OCI-LY7 (cell line): Measurements from ENCODE around the gene CLIC4. TPM values are rescaled to one million over a fixed set of nuclear protein-coding genes. Genes with fewer than 3 reads are reported as not detected.

ENCODE experiments used
- BruUV-seq: library from RNA; stranded (reverse); fragments of 400-500 nt; replicated peaks from 2 replicates; lab custom pipeline; 2021; lab: Mats Ljungman, UMichigan
- CTCF ChIA-PET: fragments of 300-600 bp; sonication (Branson Sonifier 250); formaldehyde crosslinking; loops from one replicate; lab custom pipeline; 2022; ENCODE audit warnings: antibody characterized with exemption; ENCODE audit not compliant: unreplicated experiment; lab: Charles Lee
- POLR2A ChIA-PET: fragments of 300-600 bp; sonication (Branson Sonifier 250); formaldehyde crosslinking; loops from one replicate; lab custom pipeline; 2022; ENCODE audit warnings: antibody characterized with exemption; lab: Charles Lee
- DNase-seq: peaks from one replicate; pipeline ENCODE4 v3.0.0-alpha.2; 2015; ENCODE audit warnings: low spot score
- H2AFZ ChIP-seq: fragments of 200-600 bp; sonication (generic), shearing (Covaris generic); 2 replicates; pipeline ENCODE4 v1.6.1; 2014; ENCODE audit warnings: mild to moderate bottlenecking, antibody characterized with exemption, low read length, moderate library complexity
- H3K27ac ChIP-seq: fragments of 200-600 bp; sonication (generic); 2 replicates; pipeline ENCODE4 v1.5.1; 2014; ENCODE audit warnings: mixed run types, low read depth, mild to moderate bottlenecking, moderate library complexity, low read length, inconsistent platforms; ENCODE audit not compliant: poor library complexity, severe bottlenecking
- H3K36me3 ChIP-seq: fragments of 200-600 bp; sonication (generic); 2 replicates; pipeline ENCODE4 v1.6.1; 2014; ENCODE audit warnings: mild to moderate bottlenecking, antibody characterized with exemption, low read length, moderate library complexity, mixed read lengths; ENCODE audit not compliant: insufficient read depth
- H3K4me1 ChIP-seq: fragments of 200-600 bp; sonication (generic); 2 replicates; pipeline ENCODE4 v1.5.1; 2014; ENCODE audit warnings: mild to moderate bottlenecking, low read length; ENCODE audit not compliant: insufficient read depth, poor library complexity, severe bottlenecking
- H3K4me2 ChIP-seq: fragments of 200-600 bp; sonication (generic); 2 replicates; pipeline ENCODE4 v1.6.1; 2014; ENCODE audit warnings: mild to moderate bottlenecking, low read length
- H3K4me3 ChIP-seq: fragments of 200-600 bp; sonication (generic); 2 replicates; pipeline ENCODE4 v1.5.1; 2014; ENCODE audit warnings: mild to moderate bottlenecking, low read depth, low read length; ENCODE audit not compliant: poor library complexity, severe bottlenecking
- H3K79me2 ChIP-seq: fragments of 200-600 bp; sonication (generic); 2 replicates; pipeline ENCODE4 v1.6.1; 2016; ENCODE audit warnings: low read depth, mild to moderate bottlenecking, low read length, moderate library complexity, mixed read lengths; ENCODE audit not compliant: insufficient read depth
- H3K9me2 ChIP-seq: fragments of 200-600 bp; sonication (generic); 2 replicates; pipeline ENCODE4 v1.6.1; 2016; ENCODE audit warnings: mild to moderate bottlenecking, low read length, mixed read lengths; ENCODE audit not compliant: insufficient read depth
- H3K9me3 ChIP-seq: fragments of 200-600 bp; sonication (generic); 2 replicates; pipeline ENCODE4 v1.6.1; 2014; ENCODE audit warnings: mild to moderate bottlenecking, mixed run types, low read length, mixed read lengths
- H4K20me1 ChIP-seq: fragments of 200-600 bp; sonication (generic); 2 replicates; pipeline ENCODE4 v1.6.1; 2014; ENCODE audit warnings: mild to moderate bottlenecking, antibody characterized with exemption, low read length, moderate library complexity, mixed read lengths; ENCODE audit not compliant: insufficient read depth
- EZH2phosphoT487 ChIP-seq: fragments of 200-600 bp; sonication (generic); IDR thresholded peaks from 2 replicates; pipeline ENCODE4 v1.6.1; 2018; ENCODE audit warnings: low read depth, borderline replicate concordance, mild to moderate bottlenecking, mixed run types, antibody characterized with exemption, low read length, moderate library complexity, mixed read lengths
- intact Hi-C: fragments of 100-400 bp; cut with micrococcal nuclease; formaldehyde crosslinking; loops from one replicate; pipeline ENCODE4 v1.10.0; 2022; ENCODE audit not compliant: unreplicated experiment
- total RNA-seq, 2 experiments: library from RNA; depleted of rRNA in 1 of 2; stranded (reverse); fragments of >200 nt in 1 of 2; shearing (Covaris generic) in 1 of 2; gene quantifications; 2 replicates each; pipeline ENCODE4 v1.2.3, GENCODE V29; 2014 to 2022
- TF ChIP-seq, protein P1 (sequence below): fragments of 200-600 bp; sonication (generic); conservative IDR thresholded peaks from 2 replicates; pipeline ENCODE4 v1.5.1; 2014; ENCODE audit warnings: mild to moderate bottlenecking, antibody characterized with exemption, low read length, moderate library complexity, mixed read lengths

CLIC4 gene
- total RNA-seq, 2 experiments from 2014 or later: 35.5 to 116 TPM

DNA sequence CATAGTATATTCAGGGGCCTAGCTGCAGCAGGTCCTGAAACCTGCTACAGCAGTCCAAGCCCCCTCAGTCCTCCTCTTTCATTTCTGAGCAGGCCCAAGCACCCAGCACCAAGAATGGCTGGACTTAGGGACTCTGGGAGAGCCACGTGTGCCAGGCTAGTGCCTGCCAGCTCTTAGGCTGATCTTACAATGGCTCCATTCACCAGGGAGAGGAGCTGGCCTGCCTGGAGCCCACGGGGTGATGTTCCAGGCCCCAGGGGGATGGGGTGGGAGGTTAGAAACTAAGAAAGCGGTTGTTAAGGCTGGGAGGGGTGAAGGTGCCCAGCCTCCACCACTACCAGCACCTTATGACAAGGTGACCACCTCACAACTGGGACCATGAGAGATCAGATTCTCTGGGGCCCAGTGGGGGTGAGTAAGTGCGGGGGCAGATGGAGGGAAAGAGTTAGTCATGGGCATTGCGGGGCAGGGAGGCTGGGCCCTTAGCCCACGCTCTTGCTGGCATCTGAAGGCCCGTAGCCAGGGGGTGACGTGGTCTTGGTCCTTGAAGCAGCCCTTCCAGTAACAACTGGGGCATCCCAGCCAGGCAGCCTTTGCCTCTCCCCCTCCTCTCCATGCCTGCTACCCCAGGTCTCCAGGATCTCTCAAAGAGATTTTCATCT, 30.3 kb upstream of the CLIC4 start:
- H3K36me3 ChIP-seq: no peaks in the 10 kb centered on the region
- CTCF ChIA-PET: no interaction called here

DNA sequence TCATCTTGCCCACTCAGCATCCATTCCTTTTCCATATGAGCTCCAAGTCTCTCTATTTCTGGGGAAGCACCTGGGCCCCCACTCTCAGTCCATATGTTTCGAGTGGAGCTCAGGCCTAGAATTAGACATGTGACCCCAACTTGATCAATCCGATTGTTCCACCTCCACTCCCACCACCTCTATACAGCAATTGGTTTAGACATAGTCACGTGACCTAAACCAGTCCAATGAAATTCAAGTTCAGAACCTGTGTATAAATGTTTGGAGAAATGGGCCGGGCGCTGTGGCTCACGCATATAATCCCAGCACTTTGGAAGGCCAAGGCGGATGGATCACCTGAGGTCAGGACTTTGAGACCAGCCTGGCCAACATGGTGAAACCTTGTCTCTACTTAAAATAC, 29.6 kb upstream of the CLIC4 start:
- no peaks in the 10 kb centered on the region for H3K9me2 ChIP-seq
- no peaks in the 10 kb centered on the region for H3K9me3 ChIP-seq
- H3K4me3 ChIP-seq: no peak overlapping the region
- H3K79me2 ChIP-seq: no peaks in the 10 kb centered on the region
- H3K36me3 ChIP-seq: no peaks in the 10 kb centered on the region
- ChIA-PET CTCF (no interaction called here), POLR2A (interaction anchor here (0.5 kb wide), 1 partner anchor 32 kb away, joined by 3 read pairs; no protein-coding TSS in a partner anchor)
- no TSS peak for BruUV-seq
- no peak for DNase-seq
- H4K20me1 ChIP-seq: no peaks in the 10 kb centered on the region
- no peak overlapping the region for H3K27ac ChIP-seq
- no peak for TF ChIP-seq EZH2phosphoT487
- TF ChIP-seq, protein P1, sequence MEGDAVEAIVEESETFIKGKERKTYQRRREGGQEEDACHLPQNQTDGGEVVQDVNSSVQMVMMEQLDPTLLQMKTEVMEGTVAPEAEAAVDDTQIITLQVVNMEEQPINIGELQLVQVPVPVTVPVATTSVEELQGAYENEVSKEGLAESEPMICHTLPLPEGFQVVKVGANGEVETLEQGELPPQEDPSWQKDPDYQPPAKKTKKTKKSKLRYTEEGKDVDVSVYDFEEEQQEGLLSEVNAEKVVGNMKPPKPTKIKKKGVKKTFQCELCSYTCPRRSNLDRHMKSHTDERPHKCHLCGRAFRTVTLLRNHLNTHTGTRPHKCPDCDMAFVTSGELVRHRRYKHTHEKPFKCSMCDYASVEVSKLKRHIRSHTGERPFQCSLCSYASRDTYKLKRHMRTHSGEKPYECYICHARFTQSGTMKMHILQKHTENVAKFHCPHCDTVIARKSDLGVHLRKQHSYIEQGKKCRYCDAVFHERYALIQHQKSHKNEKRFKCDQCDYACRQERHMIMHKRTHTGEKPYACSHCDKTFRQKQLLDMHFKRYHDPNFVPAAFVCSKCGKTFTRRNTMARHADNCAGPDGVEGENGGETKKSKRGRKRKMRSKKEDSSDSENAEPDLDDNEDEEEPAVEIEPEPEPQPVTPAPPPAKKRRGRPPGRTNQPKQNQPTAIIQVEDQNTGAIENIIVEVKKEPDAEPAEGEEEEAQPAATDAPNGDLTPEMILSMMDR: no peak
- no peaks in the 10 kb centered on the region for H3K4me1 ChIP-seq
- no peak overlapping the region for H2AFZ ChIP-seq
- no peak overlapping the region for H3K4me2 ChIP-seq
- intact Hi-C loops: no loop called here

More for the DNA sequence above, 30.3 kb upstream of the CLIC4 start:
- Histone ChIP-seq H3K79me2 (no peaks in the 10 kb centered on the region), H3K9me2 (no peaks in the 10 kb centered on the region), H3K27ac (no peak overlapping the region), H3K9me3 (no peaks in the 10 kb centered on the region), H3K4me2 (no peak overlapping the region), H3K4me3 (no peak overlapping the region), H4K20me1 (no peaks in the 10 kb centered on the region), H3K4me1 (no peaks in the 10 kb centered on the region), H2AFZ (no peak overlapping the region)
- BruUV-seq: no TSS peak
- intact Hi-C loops: no loop called here
- POLR2A ChIA-PET: interaction anchor here (0.6 kb wide), 1 partner anchor 19 kb away, joined by 4 read pairs; no protein-coding TSS in a partner anchor
- no peak for DNase-seq
- TF ChIP-seq, protein P1: no peak
- no peak for TF ChIP-seq EZH2phosphoT487
